A549 (cell line): ENCODE measurements around the gene SH3BP5.

Source experiments
- FOSB ChIP-seq: fragments of 250-450 bp; sonication (Bioruptor Pico); IDR thresholded peaks from 2 replicates; pipeline ENCODE4 v1.5.0; 2020; ENCODE audit warnings: mild to moderate bottlenecking, moderate library complexity
- HDAC2 ChIP-seq: fragments of 200-600 bp; sonication (generic); IDR thresholded peaks from 2 replicates; pipeline ENCODE4 v1.6.1; 2016
- MYC ChIP-seq: IDR thresholded peaks from 2 replicates; pipeline ENCODE4 v1.6.1; 2012; ENCODE audit warnings: mild to moderate bottlenecking, inconsistent platforms, low read length, improper control_type of control experiment, borderline replicate concordance
- POLR2A ChIP-seq: IDR thresholded peaks from 2 replicates; pipeline ENCODE4 v1.6.1; 2012; ENCODE audit warnings: mild to moderate bottlenecking, low read length
- RFX5 ChIP-seq: fragments of 450-650 bp; IDR thresholded peaks from 2 replicates; pipeline ENCODE4 v1.7.1; 2014; ENCODE audit warnings: antibody characterized with exemption, mild to moderate bottlenecking, moderate library complexity
- ZNF302 ChIP-seq: fragments of 250-450 bp; sonication (Bioruptor Pico); IDR thresholded peaks from 2 replicates; pipeline ENCODE4 v1.9.0; 2021; ENCODE audit warnings: inconsistent platforms, mild to moderate bottlenecking, moderate library complexity
- TF ChIP-seq, protein P1 (sequence below): fragments of >200 bp; sonication (Bioruptor Twin); formaldehyde crosslinking; IDR thresholded peaks from 3 replicates; pipeline ENCODE4 v1.5.1; 2016
- TF ChIP-seq, protein P2 (sequence below): fragments of 250-450 bp; sonication (Bioruptor Pico); IDR thresholded peaks from 2 replicates; pipeline ENCODE4 v1.5.0; 2021; ENCODE audit warnings: mild to moderate bottlenecking, moderate library complexity, borderline replicate concordance
- TF ChIP-seq, protein P3 (sequence below): fragments of 450-650 bp; IDR thresholded peaks from 2 replicates; pipeline ENCODE4 v1.6.1; 2014; ENCODE audit warnings: antibody characterized with exemption

DNA sequence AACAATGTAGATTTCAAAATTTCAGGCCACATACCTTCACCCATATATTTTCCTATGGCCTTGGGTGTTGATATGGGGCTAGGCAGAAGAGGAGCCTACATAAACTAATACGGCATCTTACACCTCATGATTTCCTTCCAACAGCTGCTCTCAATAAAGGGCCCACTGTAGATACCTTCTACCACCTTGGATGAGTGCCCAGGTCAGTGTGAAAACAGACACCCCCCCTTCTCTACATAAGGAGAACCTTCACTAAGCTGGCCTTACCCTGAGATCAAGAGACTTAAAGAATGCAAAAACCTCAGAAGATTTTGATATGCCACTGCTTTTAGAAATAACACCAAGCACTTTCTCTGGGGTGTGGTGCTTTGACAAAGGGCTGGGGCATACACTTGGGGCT lies 42.7 kb downstream of the SH3BP5 start:
- TF ChIP-seq, protein P1, sequence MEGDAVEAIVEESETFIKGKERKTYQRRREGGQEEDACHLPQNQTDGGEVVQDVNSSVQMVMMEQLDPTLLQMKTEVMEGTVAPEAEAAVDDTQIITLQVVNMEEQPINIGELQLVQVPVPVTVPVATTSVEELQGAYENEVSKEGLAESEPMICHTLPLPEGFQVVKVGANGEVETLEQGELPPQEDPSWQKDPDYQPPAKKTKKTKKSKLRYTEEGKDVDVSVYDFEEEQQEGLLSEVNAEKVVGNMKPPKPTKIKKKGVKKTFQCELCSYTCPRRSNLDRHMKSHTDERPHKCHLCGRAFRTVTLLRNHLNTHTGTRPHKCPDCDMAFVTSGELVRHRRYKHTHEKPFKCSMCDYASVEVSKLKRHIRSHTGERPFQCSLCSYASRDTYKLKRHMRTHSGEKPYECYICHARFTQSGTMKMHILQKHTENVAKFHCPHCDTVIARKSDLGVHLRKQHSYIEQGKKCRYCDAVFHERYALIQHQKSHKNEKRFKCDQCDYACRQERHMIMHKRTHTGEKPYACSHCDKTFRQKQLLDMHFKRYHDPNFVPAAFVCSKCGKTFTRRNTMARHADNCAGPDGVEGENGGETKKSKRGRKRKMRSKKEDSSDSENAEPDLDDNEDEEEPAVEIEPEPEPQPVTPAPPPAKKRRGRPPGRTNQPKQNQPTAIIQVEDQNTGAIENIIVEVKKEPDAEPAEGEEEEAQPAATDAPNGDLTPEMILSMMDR, result no peak
- TF ChIP-seq HDAC2, result no peak
- TF ChIP-seq, protein P2, sequence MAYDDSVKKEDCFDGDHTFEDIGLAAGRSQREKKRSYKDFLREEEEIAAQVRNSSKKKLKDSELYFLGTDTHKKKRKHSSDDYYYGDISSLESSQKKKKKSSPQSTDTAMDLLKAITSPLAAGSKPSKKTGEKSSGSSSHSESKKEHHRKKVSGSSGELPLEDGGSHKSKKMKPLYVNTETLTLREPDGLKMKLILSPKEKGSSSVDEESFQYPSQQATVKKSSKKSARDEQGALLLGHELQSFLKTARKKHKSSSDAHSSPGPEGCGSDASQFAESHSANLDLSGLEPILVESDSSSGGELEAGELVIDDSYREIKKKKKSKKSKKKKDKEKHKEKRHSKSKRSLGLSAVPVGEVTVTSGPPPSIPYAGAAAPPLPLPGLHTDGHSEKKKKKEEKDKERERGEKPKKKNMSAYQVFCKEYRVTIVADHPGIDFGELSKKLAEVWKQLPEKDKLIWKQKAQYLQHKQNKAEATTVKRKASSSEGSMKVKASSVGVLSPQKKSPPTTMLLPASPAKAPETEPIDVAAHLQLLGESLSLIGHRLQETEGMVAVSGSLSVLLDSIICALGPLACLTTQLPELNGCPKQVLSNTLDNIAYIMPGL (CRISPR knock-in tag), result no peak
- TF ChIP-seq ZNF302, result no peak
- no peak for TF ChIP-seq FOSB (CRISPR knock-in tag)
- TF ChIP-seq POLR2A, result no peak
- TF ChIP-seq, protein P3, sequence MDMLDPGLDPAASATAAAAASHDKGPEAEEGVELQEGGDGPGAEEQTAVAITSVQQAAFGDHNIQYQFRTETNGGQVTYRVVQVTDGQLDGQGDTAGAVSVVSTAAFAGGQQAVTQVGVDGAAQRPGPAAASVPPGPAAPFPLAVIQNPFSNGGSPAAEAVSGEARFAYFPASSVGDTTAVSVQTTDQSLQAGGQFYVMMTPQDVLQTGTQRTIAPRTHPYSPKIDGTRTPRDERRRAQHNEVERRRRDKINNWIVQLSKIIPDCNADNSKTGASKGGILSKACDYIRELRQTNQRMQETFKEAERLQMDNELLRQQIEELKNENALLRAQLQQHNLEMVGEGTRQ, result no peak
- no peak for TF ChIP-seq RFX5
- no peak for TF ChIP-seq MYC
